Measurements from ENCODE around the gene OTUD3.
"Not testable (repeated sequence)": the region's sequence is repeated elsewhere in the genome, so short reads cannot be mapped to it uniquely, and the experiment has no call there.

OTUD3 gene

DNA sequence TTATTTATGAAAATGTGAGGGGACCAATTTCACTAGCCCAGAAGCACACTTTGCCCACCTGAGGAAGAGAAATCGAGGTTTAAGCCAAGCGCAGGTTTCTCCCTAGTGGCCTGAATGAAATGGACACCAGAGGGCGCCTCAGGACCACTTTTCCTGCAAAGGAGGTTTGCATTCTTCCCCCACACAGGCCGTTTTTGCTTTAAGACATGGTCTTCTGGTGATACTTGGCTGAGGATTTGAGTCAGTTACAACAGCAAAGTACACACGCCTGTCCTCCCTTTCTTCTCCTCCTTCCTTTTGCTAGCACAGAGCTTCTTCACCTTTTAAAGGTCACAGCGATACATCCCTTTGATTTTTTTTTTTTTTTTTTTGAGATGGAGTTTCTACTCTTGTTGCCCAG lies 35.9 kb downstream of the OTUD3 start:
- peak; percentile 52 to 63 for DNase-seq (ENCODE audit: low read depth in 2 of 2)

DNA sequence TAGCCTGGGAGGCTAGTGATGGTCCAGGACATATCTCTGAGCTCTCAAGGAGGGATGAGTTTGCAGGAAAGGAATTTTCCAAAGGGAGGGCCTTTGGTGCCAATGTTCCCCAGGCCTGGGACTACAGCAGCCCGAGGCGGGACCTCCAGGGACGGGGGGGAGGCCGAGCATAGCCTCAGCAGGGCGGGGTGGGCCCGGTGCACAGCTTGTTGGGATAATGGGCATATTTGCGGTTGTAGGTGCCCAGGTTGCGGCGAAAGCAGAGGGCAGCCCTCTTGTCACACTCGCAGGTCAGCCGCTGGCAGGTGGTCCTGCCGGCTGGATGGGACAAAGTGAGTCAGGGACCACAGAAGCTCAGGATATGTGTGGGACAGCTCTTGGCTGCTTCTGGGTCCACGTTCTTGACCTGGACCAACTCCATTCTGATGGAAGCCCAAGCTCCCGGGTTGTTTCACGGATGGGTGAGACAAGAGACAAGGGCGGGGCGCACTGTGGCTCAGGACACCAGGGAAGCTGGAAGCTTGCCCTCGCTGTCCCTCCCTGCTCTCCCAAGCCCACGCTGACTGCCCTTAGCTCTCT lies 38.0 kb downstream of the OTUD3 start:
- DNase-seq (ENCODE audit: low read depth in 2 of 2): no peak

DNA sequence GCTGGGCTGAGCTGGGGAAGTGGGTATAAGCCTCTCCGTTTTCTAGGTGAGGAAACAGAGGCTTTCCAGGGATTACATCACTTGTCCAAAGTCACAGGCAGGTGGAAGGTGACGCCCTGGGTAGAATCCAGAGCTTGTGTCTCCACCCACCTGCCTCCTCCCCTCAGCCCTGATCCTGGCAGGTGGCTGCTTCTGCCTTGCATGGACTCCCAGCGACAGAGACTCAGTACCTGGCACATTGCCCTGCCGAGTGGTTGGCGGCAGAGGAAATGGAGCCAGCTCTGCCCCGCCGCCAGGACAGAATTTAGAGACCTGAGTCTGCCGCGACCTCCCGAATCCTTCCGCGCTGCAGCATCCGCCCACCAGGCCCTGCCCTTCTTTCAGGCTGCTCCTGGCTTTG lies 39.1 kb downstream of the OTUD3 start:
- DNase-seq (ENCODE audit: low read depth in 2 of 2): no peak

DNA sequence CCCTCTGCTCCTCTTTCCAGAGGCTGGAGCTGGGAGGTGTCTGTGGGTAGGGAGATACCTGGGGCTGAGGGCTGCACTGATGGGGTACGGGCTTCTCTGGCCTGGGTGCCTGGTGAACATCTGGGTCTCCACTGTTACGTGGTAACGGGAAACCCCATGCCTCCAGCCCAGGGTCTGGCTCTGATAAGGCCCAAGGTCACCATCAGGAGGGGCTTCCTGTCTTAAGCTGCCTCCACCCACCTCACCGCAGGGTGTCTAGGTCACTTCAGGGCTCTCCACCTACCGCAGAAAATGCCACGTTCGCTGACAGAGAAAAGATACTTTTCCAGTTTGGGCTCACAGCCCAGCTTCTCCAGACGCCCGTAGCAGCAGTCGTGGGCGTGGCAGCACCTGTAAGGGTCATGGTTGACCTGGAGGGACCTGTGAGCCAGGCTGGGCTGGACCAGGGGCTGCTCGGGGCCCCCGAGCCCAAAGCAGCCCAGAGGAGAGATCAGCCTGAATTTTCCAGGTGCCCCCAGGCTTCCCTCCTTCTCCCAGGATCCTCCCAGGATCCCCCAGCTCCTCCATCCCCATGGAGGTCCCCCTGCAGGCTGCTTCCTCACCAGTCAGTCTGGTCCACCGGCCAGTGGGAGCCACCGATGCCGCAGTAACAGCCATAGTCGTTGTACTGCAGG lies 40.0 kb downstream of the OTUD3 start:
- no peak for DNase-seq (ENCODE audit: low read depth in 2 of 2)

DNA sequence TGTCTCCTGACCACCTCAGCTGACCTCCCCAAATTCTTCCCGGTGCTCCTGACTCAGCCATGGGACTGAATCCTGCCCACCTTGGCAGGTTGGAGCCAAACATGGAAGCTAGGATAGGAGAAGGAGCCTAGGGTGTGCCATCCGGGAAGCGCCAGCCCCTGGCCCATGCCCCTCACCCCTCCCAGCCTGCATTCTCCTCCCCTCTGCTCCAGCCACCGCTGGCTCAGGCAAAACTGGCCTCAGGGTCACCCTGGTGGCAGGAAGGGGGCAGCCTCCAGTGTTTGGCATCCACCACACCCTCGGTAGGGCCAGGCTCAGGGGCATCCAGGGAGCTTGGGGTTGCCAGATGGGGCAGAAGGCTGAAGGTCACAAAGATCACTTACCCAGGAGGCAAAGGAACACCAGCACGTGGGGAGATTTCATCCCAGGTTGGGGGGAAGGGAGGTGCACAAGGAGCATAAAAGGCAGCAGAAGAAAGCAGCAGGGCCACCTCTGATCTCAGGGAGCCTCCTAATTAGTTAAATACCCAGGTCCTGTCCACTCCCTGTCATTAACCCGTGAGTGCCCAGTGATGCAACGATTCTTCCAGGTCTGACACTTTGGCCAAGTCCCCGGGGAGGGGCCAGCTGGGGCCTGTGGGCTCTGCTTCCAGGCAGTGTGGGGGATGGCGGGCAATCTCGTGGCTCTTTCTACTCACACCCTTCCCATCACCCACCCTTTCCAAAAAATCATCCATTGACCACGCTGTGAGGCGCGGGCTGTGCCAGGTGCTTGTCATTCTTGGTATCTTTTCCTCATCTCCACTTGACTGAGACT lies 41.1 kb downstream of the OTUD3 start, which contains the start of gene PLA2G2E:
PLA2G2E (minus strand) TSS at position 481 of the 816 bp plus-strand sequence; CDS start at position 423, 58 bp downstream.
- DNase-seq (ENCODE audit: low read depth in 2 of 2): no peak

DNA sequence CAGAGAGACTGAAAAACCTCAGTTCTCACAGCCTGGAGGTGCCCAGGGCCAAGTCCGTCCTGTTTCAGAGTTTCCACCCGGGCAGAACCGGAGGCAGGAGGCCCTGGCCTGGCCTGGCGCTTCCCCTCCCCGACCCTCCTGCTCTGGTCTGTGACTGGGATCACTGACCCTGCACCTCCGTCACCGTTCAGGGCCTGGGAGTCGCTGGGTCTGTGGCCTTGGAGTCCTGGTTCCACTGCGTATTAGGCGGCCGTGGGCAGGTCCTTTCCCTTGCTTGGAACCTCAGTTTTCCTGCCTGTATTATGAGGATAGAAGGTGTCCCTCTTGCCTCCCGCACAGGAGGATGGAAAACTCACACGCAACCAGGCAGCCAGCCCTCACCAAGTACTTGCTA lies 41.8 kb downstream of the OTUD3 start:
- no peak for DNase-seq (ENCODE audit: low read depth in 2 of 2)

DNA sequence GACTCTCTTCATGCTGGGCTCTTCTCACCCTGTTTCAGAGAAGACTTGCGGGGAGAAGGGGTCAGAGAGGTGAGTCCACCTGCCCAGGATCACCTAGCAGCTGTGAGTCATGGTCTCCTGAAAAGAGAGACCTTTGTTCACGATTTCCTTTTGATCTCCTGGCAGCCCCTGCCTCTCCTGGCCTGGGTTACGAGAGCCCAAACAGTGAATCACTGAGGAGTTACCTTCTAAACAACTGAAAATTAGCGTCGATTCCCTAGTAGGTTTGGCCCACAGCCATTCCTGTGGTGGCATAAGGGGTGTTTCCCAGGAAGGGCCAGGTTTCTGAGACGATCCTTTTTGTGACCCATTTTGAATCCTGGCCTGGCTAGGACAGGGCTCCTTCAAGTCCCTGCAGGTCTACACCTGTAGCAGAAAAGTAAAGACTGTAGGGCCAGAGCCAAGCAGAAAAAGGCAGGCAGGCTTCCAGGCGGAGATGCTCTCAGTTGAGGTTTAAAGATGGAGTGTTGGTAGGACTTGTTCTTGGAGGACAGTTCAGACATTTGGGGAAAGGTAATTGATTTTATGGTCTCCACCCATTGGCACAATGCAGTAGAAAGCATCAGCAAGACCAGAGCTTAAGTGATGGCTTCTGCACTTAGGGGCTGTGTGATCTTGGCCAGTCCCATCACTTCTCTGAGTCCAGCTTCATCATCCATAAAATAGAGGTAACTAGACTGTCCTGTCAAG lies 43.3 kb downstream of the OTUD3 start:
- no peak for DNase-seq (ENCODE audit: low read depth in 2 of 2)

DNA sequence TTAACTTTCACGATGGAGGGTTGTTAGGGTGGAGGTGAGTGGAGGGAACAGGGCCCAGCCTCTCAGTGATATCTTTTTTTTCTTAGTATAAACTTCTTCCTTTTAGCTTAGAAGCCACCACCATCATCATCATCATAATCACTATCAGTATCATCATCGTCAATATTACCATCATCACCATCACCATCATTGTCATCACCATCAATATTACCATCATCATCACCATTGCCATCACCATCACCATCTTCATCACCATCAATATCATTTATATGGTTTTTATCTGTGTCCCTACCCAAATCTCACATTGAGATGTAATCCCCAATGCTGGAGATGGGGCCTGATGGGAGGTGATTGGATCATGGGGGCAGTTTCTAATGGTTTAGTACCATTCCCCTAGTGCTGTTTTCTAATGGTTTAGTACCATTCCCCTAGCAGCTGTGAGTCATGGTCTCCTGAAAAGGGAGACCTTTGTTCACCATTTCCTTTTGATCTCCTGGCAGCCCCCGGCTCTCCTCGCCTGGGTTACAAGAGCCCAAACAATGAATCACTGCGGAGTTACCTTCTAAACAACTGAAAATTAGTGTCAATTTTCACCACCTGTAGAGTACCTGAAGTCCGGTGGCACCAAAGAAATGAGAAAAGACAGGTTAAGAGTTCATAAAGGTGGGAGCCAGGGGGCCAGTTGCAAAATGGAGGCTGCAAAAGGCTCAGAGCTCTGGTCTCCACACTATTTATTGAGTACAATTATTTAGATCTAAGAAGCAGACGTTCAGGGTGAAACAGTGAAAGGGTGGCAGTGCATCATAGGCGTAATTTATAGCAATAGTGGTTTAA lies 44.3 kb downstream of the OTUD3 start:
- no peak for DNase-seq (ENCODE audit: low read depth in 2 of 2)

DNA sequence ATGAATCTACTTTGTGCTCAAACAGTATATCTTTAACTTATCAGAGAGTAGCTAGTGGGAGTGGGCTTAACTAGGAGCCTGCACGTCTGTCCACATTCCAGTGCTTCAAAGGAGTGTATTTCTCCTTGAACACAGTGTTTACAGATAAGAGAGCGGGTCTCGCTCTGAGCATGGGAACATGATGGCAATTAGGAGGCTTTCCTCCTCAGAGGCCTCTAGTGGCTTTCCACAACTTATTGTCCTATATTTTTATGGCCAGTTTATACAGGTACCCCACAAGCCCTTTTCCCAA lies 44.9 kb downstream of the OTUD3 start:
- not testable (repeated sequence) for DNase-seq (ENCODE audit: low read depth in 2 of 2)

DNA sequence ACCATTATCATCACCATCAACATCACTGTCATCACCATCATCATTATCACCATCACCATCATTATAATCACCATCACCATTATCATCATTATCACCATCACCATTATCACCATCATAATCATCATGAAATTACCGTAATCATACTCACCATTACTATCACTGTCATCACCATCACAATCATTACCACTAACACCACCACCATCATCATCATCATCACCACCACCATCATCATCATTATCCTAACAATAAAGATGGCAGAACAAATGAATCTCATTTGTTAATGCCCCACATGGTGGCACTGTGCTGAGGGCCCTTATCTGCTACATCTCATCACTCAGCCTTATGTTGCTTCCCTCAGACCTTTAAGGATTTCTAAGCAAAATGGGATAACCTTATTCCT lies 50.7 kb downstream of the OTUD3 start:
- no peak for DNase-seq (ENCODE audit: low read depth in 2 of 2)

DNA sequence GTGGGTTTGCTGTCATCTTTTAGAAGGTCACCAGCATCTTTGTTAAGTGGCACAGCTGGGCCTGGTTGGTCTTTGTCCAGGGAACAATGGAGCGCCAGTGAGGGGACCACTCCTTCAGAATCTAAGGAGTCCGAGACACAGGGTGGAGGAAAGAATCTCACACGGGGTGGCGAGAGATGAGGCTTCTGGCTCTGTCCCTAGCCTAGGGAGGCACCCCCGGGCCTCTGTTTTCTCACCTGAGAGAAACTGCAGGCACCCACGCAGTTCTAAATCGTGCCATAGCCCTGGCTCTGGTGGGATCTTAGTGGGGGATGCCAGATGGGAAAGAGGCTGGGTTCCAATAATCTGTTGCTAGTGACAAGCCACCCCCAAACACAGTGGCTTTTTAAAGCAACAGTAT lies 52.1 kb downstream of the OTUD3 start:
- no peak for DNase-seq (ENCODE audit: low read depth in 2 of 2)

DNA sequence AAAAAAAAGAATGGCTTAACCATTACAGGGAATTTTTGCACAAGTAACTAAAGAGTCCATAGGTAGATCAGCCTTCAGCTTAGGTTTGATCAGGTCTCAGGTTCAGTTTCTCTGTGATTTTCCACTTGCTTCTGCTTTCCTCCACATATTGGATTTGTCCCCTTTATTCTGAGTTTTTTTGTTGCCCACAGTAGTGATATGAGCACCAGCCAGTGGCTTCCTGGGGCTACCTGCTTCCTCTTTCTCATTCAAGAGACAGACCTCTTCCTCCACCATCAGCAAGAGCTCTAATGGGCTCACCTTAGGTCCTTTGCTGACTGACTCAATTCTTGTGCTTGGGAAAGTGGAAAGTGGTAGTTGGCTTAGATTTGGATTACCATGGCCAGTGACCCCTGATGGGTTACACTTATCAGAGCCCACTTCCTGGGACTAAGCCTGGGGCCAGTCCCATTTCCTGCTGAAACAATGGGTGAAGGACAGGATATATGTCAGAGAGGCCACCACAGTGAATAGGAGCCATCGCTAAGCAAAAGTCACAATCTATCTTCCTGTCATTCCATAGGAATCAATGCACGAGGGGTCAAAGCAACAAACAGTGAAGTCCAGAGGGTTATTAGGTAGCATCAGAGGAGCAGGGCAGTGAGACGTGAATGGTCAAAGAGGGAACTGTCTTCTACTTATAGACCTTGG lies 54.0 kb downstream of the OTUD3 start:
- no peak for DNase-seq (ENCODE audit: low read depth in 2 of 2)

DNA sequence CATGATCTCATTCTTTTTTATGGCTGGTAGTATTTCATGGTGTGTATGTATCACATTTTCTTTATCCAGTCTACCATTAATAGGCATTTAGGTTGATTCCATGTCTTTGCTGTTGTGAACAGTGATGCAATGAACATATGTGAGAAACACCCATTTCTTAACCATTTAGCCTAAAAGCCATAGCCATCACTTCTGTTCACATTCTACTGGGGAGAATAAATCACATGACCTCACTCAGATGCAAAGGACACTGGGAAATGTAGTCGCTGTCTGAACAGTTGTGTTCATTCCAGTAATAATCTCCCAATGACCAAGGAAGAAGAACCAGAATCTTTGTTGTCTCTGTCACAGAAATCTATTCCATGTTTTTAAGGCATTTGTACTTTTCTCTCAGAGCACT lies 56.3 kb downstream of the OTUD3 start:
- no peak for DNase-seq (ENCODE audit: low read depth in 2 of 2)

DNA sequence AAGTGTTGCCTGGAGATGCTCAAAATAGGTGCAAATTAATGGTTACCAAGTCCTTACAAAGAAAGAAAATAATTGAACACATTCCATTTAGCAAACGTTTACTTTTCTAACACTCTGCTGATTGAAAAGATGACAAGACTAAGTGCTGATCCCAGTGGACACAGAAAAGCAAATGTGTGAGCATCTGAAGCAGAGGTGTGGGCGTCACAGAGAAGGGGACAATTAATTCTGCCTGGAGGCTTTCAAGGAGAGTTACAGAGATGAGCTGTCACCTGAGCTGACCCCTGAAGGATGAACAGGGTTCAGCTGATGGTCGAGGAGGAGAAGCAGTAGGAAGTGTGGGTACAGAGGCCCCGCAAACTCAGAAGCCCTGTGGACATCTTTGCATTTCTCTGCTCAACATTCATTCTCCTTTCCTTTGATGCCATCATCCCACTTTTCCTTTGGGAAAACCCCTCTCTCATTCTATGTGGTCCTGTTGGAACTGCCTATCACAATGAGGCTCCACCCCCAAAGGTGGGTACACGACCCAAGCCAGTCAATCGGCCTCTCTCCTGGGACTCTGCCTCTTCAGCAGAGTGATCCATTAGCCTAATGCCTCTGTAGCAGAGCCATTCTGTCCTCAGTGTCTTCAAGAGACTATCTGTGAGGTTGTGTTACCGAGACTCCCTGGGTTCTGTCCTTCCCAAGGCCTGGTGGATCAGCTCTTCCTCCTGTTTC lies 58.5 kb downstream of the OTUD3 start:
- no peak for DNase-seq (ENCODE audit: low read depth in 2 of 2)

DNA sequence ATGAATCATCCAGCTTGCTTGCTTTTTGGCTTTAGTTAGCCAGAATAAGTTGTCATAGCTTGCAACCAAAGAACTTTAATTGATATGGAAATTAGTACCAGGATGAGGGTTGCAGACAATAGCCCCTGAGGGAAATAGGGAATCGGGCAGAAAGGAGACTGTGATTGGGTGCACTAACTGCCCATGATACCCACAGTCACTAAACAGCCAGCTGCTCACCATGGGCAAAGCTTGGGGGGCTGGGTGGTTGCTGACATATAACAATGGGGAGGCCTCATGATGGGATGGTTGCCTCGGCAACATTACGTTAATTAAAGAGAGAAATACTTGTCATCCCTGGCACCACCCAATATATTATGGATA lies 59.0 kb downstream of the OTUD3 start:
- DNase-seq (ENCODE audit: low read depth in 2 of 2): no peak

DNA sequence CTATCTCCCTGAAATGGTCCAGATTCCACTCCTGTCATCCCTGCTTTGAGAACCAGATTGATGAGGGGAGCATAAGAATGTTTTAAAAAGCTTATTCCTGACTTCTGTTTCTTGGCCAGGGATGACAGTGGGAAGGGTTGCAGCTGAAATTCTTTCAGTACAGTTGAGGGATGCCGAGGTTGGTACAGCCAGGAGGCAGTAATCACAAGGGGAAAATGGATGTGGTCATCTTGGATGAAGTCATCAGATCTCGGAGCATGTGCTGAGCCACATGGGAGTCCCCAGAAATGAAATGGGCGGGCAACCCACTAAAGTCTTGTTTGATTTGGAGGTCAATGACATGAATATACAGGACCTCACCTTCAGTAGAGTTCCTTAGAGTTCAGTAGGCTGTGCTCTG lies 59.9 kb downstream of the OTUD3 start:
- DNase-seq (ENCODE audit: low read depth in 2 of 2): no peak

DNA sequence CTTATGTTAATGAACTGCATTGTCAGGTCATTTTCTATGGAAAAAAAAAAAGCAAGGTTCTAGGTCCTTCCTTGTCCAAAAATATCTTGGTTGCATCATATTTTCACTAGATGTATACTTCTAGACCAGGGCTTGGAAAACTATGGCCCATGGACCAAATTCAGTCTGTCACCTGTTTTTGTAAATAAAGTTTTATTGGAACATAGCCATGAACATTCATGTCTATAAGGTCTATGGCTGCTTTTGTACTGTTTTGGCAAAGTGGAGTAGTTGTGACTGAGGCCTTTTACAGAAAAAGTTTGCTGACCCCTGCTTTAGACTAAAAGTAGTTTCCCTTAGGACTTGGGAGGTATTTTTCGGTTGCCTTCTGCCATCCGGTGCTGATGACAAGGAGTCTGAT lies 60.5 kb downstream of the OTUD3 start:
- DNase-seq (ENCODE audit: low read depth in 2 of 2): no peak

DNA sequence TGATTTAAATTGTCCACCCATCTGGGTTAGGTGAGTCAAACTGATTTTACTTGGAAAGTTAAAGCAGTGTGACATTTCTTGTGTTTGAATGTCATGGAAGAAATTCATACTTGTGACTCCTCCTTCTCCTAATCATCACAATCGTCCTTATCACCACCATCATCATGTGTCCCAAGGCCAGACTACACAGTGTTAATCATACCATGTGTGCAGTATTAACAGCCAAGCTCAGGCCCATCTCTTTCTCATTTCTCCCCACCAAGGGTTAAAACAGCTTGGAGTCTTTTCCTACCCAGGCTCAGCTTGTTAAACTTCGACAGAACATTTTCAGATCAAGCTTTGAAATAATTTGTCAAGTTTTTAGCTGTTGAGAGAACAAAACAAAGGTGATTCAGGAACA lies 63.7 kb downstream of the OTUD3 start:
- no peak for DNase-seq (ENCODE audit: low read depth in 2 of 2)

DNA sequence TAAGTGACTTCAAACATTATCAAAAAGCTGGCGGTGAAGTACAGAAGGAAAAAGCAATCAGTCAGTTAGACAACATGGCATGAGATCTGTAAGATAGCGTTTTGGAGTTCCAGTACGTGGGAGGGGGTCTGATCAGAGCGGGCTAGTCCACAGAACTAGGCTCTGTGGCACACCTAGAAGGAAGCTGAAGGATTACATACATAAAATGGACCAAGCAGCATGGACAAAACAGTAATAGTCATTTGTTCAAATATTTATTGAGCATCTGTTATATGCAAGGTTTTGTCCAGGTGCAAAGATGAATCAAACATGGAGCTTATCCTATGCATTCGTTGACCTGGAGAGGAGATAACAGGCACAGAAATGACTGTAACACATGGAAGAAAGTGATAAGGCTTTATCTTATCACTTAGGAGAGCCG lies 64.1 kb downstream of the OTUD3 start:
- DNase-seq (ENCODE audit: low read depth in 2 of 2): no peak

DNA sequence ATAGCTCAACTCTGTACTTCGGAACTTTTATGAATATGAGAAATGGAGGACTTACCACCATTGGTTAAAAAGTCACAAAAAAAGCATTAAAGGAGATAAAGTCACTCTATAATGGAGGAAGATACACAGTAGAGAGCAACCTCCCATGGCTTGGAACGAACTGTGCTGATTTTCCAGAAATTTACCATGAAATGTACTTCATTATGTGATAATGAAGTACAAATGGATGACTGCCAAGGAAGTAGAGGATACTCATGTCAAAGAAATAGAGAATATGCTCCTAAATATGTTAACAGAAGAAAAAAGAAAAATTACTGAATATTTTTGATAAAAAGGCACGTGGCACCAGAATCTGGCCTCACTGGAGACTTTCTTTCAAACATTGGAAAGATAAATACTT lies 64.8 kb downstream of the OTUD3 start:
- no peak for DNase-seq (ENCODE audit: low read depth in 2 of 2)

Measured in stimulated activated CD8-positive, alpha-beta memory T cell treated with anti-CD3 and anti-CD28 coated beads, Interleukin-2, amount 100 ng/mL, for 1 hour (primary cell).